A204.1 (cell line): ENCODE measurements around the gene ZNF524.
A peak's percentile ranks its signal among the peaks of the same experiment; 100 is the strongest.

ENCODE experiments used
- FAIRE-seq: peaks from 2 replicates; lab custom pipeline; 2012; peaks lifted over from hg19 to GRCh38; lab: Jason Lieb, UNC

The ZNF524 gene

DNA sequence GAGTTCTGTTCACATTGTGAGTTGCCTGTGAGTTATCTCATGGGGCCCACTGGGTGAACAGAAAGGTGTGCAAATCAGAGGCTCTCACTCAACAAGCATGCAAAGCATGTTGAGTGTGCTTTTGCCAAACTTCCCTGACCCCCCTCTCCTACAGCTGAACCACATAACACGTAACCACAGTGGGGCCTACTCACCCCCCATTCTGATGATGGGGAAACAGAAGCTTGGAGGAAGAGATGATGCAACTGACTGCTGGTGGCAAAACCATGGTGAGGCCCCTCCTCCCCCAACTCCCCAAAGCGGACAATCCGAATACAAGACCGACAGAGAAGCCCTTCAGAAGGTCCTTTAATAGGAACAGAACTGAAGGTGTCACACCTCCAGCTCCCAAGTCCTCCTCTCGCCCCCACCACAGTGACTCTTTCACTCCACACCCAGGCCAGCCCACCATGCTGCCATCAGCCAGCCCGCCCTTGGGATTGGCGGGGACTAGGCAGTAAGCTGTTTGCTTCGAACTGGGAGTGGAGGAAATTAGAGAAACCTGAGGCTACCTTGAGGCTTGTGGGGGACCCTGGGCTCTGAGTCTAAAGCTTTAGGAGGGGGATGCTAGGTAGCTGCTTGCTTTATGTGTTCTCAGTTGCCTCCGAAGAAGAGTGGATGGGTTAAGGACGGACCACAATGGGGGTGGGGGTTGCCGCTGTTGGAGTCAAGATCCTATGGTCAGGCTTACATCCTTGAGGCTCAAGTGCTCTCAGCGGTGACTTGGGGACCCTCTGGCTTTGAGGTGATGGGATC, 20.5 kb downstream of the ZNF524 start:
- no peak for FAIRE-seq

DNA sequence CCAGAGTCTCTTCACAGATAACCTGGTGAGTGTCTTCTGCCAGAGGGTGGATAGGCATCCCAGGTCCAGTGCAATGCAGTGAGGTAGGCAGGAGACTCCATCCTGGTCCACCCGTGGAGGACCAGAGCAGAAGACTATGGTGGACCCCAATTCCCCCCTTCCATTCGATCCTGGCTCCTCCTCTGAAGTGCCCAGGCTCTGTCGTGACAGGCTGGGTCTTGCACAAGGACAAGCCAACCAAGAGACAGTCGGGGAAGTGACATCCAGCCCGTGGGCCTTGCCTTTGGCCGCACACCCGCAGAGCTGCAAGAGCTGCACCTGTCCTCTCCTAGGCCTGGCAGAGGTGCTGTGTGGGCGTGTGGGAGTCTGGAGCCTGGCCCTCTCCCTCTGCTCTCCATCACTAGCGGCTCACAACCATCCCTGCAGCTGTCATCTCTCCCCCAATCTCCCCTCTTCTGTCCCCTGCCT, 21.2 kb downstream of the ZNF524 start:
- no peak for FAIRE-seq

GRCh38 chr19:55621673-55622231, 21.7 kb downstream of the ZNF524 start:
- FAIRE-seq, result no peak

GRCh38 chr19:55622242-55622969, 22.3 kb downstream of the ZNF524 start:
- no peak for FAIRE-seq

GRCh38 chr19:55623130-55623529, 23.0 kb downstream of the ZNF524 start:
- FAIRE-seq, result no peak

- FAIRE-seq, result no peak
Observed at GRCh38 chr19:55623561-55623960, 23.5 kb downstream of the ZNF524 start.

DNA sequence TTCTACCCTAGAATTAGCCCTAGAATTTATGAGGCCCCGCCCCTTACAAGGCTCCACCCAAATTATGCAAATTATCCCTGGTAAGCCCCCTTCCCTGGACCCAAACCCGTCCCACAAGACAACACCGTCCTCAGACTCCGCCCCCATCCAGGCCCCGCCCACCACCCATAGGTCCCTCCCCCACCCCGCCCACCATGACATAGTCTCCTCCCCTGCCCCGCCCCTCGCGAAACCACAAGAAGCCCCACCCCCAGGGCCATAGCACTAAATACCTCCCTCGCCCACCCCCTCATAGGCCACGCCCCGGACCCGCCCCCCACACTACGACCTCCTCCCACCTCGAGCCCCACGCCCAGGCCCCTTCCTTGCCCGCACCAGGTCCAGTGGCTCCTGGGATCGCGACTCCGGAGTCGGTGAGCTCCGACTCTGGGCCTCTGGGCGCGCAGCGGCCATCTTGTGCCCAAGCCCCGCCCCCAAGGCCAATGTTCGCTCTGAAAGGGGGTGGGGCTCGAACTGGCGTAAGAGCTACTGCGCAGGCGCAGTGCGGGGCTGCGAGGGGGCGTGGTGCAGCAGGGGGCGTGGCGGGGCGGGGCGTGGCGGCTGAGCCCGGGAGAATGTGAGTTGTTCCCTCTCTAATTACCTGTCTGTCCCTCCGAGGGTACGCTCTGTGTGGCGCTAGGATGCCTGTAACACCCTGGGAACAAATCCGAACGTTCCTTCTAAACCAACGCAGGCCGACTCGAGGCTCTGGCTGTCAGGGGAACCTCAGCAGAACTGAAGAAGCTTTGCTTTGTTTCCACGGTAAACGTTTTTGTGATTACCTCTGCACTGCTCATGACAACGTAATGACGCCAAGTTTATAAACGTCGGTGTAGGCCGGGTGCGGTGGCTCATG, 24.3 kb downstream of the ZNF524 start, which contains the start of gene ZNF784:
Gene ZNF784, minus strand, starts transcription at position 458 of the 895 bp plus-strand sequence. Its CDS starts 5 bp downstream, at position 453.
- no peak for FAIRE-seq

DNA sequence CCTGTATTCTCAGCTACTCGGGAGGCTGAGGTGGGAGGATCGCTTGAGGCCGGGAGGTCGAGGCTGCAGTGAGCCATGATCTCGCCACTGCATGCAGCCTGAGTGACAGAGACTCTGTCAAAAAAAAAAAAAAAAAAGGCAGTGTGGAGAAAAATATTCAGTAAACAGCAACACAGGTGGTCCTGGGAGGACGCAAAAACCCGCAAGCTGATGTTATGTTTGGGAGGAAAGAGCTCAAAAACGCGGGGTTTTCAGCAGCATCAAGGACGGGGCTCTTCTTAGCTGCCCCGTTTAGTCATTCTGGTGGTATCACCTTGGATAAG, 24.9 kb downstream of the ZNF524 start:
- no peak for FAIRE-seq

- no peak for FAIRE-seq
Observed at GRCh38 chr19:55626350-55626749, 26.3 kb downstream of the ZNF524 start.

DNA sequence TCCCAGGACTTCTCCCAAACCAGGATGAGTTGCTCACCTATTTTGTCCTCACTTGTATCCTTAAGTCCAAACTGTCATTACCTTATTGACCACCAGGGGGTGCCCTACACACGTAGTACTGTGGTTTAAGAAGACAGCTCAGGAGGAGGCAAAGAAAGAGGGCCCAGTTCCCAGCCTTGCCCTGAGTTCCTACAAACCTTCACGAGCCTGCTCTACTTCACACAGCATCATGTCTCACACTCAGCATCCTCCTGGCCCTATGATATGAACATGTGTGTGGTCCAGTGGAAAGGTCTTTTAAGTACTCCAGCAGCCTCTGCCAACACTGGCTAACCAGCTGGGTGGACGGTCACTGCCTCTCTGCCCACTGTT, 32.4 kb downstream of the ZNF524 start:
- FAIRE-seq, result peak; percentile 6

DNA sequence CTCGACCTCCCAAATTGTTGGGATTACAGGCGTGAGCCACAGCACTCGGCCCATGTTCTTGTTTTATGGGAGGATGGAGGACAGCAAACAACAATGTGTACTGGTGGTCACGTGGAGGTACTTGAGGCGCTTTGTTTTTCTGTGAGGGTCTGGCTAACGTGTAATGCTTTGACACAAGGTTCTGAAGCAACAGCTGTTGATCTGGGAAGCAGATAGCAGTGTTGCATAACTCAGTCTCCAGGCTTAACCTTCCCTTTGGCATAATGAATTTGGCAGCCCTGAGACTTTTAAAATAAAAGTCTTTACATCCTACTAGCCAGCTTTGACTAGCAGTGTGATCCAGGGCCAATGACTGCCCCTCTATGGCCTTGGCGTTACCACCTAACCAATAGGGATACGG, 33.8 kb downstream of the ZNF524 start:
- FAIRE-seq, result no peak

DNA sequence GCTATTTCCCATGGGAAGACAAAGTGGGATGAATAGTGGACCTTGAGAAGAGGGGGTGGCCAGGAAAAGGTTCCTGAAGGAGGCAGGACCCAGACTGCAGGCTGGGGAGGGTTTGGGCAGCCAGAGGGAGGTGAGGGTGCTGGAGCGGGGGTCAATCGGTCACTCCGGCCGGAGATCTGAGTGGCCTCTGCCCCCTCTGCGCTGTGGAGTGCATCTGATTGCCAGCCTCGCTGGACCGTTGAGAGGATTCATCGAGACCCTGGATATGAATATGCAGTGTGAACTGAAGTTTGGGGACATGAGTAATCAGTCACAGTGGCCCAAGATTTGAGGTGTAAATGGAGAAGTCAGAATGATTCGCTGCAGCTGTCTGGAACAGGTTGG, 35.2 kb downstream of the ZNF524 start:
- FAIRE-seq, result no peak

DNA sequence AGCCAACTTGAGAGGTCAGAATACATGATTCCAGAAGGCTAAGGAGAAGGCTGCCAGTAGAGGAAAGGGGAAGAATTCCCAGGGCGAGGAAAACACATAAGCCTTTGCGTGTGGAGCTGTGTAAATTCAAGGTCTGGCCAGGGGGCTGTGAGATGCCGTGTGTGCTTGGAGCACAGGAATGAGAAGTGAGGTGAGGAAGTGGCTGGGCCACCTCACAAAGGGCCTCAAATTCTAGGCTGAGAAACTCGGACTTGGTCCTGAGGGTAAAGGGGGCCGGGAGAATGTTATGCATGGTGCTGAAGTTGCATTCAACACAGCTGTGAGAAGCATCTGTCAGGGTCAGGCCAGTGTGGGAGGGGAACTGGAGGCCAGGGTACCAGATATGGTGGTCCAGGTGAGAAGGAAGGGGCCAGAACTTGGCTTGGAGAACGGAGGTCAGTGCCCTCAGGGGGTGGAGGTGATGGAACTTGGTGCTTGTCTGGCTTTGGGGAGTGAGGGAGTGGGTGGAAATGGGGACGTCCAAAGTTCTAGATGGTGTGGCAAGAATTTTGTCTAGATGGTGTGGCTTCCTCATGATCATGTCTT, 35.9 kb downstream of the ZNF524 start:
- no peak for FAIRE-seq

DNA sequence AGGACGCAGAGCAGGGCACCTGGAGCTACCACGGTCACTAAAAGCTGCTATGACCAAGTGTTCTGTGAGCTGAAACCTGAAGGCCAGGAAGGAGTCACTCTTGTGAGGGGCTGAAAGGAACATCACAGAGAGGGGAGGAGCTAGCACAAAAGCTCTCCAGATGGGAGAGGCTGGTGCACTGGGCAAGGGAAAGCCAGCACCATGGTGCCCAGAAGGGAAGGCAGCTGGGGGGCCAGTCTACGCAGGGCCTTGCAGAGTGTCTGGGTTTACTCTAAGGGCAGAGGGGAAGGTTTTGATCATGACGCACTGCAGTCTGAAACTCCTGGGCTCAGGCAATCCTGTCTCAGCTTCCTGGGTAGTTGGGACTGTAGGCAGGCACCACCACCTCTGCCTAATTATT, 36.6 kb downstream of the ZNF524 start:
- FAIRE-seq, result no peak

DNA sequence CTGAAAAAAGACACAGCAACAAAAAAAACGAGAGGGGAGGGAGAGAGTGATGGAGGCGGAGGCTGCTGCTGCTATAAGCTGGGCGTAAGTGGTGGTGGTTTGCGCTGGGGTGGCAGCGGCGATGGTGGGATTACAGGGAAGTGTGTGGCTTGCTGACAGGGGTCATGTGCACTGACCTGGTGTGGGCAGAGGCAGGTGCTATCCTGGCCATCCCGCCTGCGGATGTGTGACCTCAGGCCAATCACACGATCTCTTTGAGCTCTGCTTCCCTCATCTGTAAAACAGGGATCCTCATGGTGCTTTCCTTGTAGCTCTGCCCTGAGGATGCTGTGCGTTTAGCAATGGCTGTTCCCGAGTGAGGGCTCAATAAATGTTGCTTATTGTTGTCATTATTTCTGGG, 37.4 kb downstream of the ZNF524 start:
- FAIRE-seq, result no peak

DNA sequence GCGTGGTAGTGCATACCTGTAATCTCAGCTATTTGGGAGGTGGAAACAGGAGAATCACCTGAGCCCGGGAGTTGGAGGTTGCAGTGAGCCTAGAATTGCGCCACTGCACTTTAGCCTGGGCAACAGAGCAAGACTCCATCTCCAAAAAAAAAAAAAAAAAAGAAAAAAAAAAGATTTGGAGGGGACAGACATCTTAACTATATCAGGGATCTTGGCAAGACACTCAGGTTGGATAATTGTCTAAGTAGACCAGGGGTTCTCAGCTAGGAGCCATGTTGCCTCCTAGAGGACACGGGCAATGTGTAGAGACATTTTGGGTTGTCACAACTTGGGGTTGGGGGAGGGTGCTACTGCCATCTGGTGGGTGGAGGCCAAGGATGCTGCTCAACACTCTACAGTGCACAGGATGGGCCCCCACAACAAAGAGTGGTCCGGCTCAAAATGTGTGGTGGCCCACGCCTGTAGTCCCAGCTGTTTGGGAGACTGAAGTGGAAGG, 38.8 kb downstream of the ZNF524 start:
- no peak for FAIRE-seq

DNA sequence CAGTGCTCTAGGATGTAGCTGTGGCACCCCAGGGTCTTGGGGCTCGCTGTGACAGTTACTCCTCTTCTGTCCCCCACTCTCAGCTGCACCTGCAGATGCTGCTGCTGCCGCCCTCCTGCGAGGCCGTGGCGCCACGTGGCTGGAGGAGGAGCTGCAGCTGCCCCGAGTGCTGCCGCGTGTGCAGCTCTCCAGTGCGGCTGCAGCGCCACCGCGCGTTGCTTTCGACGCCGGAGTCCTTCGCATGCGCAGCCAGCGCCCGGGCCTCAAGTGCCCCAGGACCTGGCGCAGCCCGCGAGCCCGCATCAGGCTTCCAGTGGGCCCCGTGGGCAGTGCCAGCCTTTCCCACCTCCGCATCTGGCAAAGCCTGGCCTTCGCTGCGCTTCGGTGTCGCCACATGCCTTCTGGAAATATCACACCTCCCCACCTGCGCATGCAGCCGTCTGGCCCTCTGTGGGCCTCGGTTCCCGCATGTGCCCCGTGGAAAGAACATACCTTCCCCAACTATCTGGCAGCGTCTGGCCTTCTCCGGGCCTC, 40.0 kb downstream of the ZNF524 start:
- FAIRE-seq, result no peak

DNA sequence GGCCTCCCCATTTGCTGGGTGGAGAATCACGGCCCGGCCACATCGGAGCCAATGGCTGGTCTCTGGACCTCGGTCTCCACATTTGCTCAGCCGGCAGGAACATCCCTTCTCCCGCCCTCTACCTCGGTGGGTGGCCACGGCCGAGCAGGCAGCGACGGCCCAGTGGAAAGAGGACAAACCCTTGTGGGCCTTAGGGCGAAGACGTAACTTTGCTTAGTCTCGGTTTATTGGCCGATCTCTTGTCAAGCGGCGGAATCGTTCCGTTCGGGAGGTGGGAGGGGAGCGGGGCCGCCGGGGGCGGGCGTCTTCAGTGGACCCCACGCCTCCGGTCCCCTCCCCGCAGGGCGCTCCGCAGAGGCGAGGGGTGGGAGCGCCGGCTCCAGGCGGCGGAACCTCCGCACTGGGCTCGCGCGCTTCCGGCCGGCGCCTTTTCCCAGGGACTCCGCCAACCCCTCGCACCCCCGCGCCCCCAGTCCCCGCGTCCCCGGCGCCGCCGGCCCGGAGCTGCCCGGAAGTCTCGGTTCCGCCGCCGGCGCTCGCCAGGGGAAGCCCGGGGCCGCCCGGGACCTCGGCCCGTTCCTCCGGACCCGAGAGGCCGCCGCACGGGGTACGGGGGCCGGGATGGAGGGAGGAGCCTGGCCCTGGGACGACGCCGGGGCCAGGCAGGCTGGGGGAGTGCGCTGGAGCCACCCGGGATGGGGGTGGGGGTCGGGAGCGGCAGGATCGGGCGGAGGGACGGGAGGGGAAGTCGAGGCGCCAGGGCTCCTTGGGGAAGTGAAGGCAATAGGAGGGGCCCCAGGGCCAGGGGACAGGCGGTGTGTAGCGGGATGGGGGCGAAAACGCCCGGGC, 40.7 kb downstream of the ZNF524 start, which contains the start of gene ZNF580:
Gene ZNF580, plus strand, starts transcription at position 426 of the 849 bp plus-strand sequence. CDS start 1,507 bp downstream, outside the sequence.
- FAIRE-seq, result peak; percentile 14

DNA sequence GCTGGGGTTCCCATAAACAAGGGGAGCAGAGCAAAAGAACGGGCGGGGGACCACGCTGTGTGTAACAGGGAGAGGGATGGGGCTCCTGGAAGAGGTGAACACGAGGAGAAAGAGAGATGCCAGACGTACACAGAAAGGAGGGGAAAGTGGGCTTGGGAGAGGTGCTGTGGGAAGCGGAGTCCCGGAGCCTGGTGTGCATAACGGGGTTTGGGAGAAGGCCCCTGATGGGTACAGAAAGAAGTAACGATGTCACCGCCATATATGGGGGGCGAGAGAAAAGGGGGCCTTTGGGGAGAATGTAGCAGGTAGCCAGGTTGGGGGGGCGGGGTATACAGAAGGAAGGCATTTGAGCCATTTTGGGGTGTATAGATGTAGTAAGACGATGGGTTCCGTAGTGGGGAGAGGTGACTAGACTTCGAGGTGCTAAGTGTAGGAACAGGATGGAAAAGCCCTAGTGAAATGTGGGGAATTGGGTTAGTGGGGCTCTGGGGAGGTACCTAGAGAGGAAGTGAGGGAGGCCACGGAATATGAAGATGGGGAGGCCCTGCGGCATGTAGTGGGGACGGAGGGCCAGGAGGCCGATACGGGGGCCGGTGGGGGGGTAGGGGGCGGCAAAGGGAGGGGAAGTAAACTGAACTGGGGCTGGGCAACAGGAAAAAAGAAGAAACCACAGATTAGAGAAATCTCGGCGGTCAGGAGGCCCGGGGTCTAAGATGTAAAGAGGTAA, 41.5 kb downstream of the ZNF524 start:
- no peak for FAIRE-seq
